OCI-LY1 (cell line): ENCODE measurements around the gene ANKRD55.

ENCODE experiments used
- CTCF ChIP-seq: fragments of 200-600 bp; sonication (generic), shearing (Covaris generic); IDR thresholded peaks from 2 replicates; pipeline ENCODE4 v1.5.1; 2017; ENCODE audit warnings: mild to moderate bottlenecking, antibody characterized with exemption, low read length, moderate library complexity, mixed read lengths
- EZH2 ChIP-seq: fragments of 200-600 bp; sonication (generic), shearing (Covaris generic); IDR thresholded peaks from 2 replicates; pipeline ENCODE4 v1.8.0; 2017; ENCODE audit warnings: borderline replicate concordance, mixed run types, mild to moderate bottlenecking, antibody characterized with exemption, low read length, moderate library complexity, mixed read lengths

- no peak for TF ChIP-seq CTCF
- TF ChIP-seq EZH2: no peak
These were observed 127.4 kb downstream of the ANKRD55 start for GRCh38 chr5:56105511-56106291.
